Body of pancreas (tissue), 4 donors: ENCODE results near the gene LUC7L. TPM values are rescaled to one million over a fixed set of nuclear protein-coding genes. Genes with fewer than 3 reads are reported as not detected.
A peak's percentile ranks its signal among the peaks of the same experiment; 100 is the strongest.

Experiments used
- ATAC-seq: fragments of 150-250 bp; one replicate; pipeline ENCODE4 v1.9.1; 2016
- DNase-seq, 4 donors: peaks; one replicate each; pipeline ENCODE4 v3.0.0-alpha.2; 2019
- H3K27ac ChIP-seq, 4 donors: fragments of 200-600 bp; sonication (generic); 1 replicate in 3 of 4; 2 replicates in 1 of 4; pipeline versions ENCODE4 v1.5.1 to v1.6.1; 2016 to 2019; ENCODE audit warnings: mild to moderate bottlenecking in 1 of 4, mixed read lengths in 1 of 4, moderate library complexity in 1 of 4
- H3K27me3 ChIP-seq, 2 donors: fragments of 200-600 bp; sonication (generic); one replicate each; pipeline ENCODE4 v1.6.0; 2016; ENCODE audit warnings: mild to moderate bottlenecking in 1 of 2
- H3K36me3 ChIP-seq, 2 donors: fragments of 200-600 bp; sonication (generic); replicated peaks in 1 of 2; 2 replicates each; pipeline ENCODE4 v1.5.1; 2016; ENCODE audit warnings: low read depth in 2 of 2; ENCODE audit not compliant: insufficient read depth in 1 of 2
- H3K4me1 ChIP-seq: fragments of 200-600 bp; sonication (generic); one replicate; pipeline ENCODE4 v1.6.0; 2016
- H3K4me3 ChIP-seq, 2 donors: fragments of 200-600 bp; sonication (generic); 1 replicate in 1 of 2; 2 replicates in 1 of 2; pipeline ENCODE4 v1.5.1; 2016 to 2019
- H3K9me3 ChIP-seq, 3 donors: fragments of 200-600 bp; sonication (generic); 1 replicate in 2 of 3; 2 replicates in 1 of 3; pipeline ENCODE4 v1.5.1; 2016
- CTCF ChIP-seq, 7 experiments: fragments of 450-650 bp in 4 of 7; fragments of 200-600 bp in 3 of 7; sonication (generic) in 3 of 7; IDR thresholded peaks; one replicate each; pipeline ENCODE4 v1.5.1; 2016 to 2019; ENCODE audit warnings: antibody characterized with exemption in 7 of 7
- POLR2A ChIP-seq, 3 donors: fragments of 450-650 bp; IDR thresholded peaks; one replicate each; pipeline ENCODE4 v1.6.1; 2016; ENCODE audit warnings: antibody characterized with exemption in 3 of 3, mild to moderate bottlenecking in 2 of 3
- WGBS, 2 donors: methylation state at CpG; one replicate each; pipeline ENCODE4 v1.1.5; 2017; 5-methylcytosine and 5-hydroxymethylcytosine counted together
- intact Hi-C: fragments of 100-400 bp; cut with DNase I; formaldehyde crosslinking; loops from one replicate; pipeline ENCODE4 v1.15.1; 2023
- total RNA-seq, 2 donors: library from RNA; depleted of rRNA; stranded (reverse); fragments of >200 nt; gene quantifications; one replicate each; pipeline ENCODE4 v1.1.0, GENCODE V29; 2016

Gene LUC7L
- total RNA-seq, 2 donors from 2014 or later = 106 to 162 TPM

- ATAC-seq (no peak), DNase-seq (no peak)
- peaks cover 0 to 4% of the 10 kb centered on the region in 2 donors for H3K36me3 ChIP-seq
- H3K27ac ChIP-seq = no peak overlapping the region
- H3K4me1 ChIP-seq = peaks cover 11% of the 10 kb centered on the region
- H3K9me3 ChIP-seq = no peaks in the 10 kb centered on the region
- no peak for TF ChIP-seq CTCF (IDR thresholded peaks at IDR 0.05)
- no peak for TF ChIP-seq POLR2A (IDR thresholded peaks at IDR 0.05)
- H3K27me3 ChIP-seq = no peaks in the 10 kb centered on the region
- H3K4me3 ChIP-seq = no peak overlapping the region
- WGBS, 2 donors = 73 to 86% methylated on average over 30 of the region's 30 CpGs
- intact Hi-C loops = no loop called here
Observed at GRCh38 chr16:252366-253337, 23.4 kb upstream of the LUC7L start.

GRCh38 chr16:249431-249830 lies 20.2 kb upstream of the LUC7L start:
- no peak for DNase-seq

GRCh38 chr16:247027-247426 lies 17.8 kb upstream of the LUC7L start:
- H3K27me3 ChIP-seq = no peaks in the 10 kb centered on the region
- no peak overlapping the region for H3K27ac ChIP-seq
- H3K4me3 ChIP-seq = no peak overlapping the region
- no peaks in the 10 kb centered on the region for H3K36me3 ChIP-seq
- WGBS, 2 donors = 92 to 95% methylated on average over 12 of the region's 12 CpGs
- ATAC-seq = no peak
- no peak for DNase-seq
- H3K9me3 ChIP-seq = no peaks in the 10 kb centered on the region
- no peak for TF ChIP-seq CTCF (IDR thresholded peaks at IDR 0.05)
- no peak for TF ChIP-seq POLR2A (IDR thresholded peaks at IDR 0.05)
- intact Hi-C loops = no loop called here
- peaks cover 11% of the 10 kb centered on the region for H3K4me1 ChIP-seq

More at GRCh38 chr16:249431-249830, 20.2 kb upstream of the LUC7L start:
- ATAC-seq = no peak
- Histone ChIP-seq H3K36me3 (peaks cover 0 to 3% of the 10 kb centered on the region in 2 donors), H3K4me1 (peaks cover 11% of the 10 kb centered on the region), H3K27ac (peak overlapping the region in 1 of 4 donors; percentile 54), H3K27me3 (no peaks in the 10 kb centered on the region), H3K9me3 (no peaks in the 10 kb centered on the region), H3K4me3 (no peak overlapping the region)
- 82 to 85% methylated on average over 10 to 12 of the region's 12 CpGs for WGBS, 2 donors
- intact Hi-C loops = no loop called here
- TF ChIP-seq POLR2A (IDR thresholded peaks at IDR 0.05) = no peak

- no peak for TF ChIP-seq CTCF (IDR thresholded peaks at IDR 0.05)
- TF ChIP-seq POLR2A (IDR thresholded peaks at IDR 0.05) = no peak
- Histone ChIP-seq H3K27ac (no peak overlapping the region), H3K9me3 (no peaks in the 10 kb centered on the region), H3K4me1 (peaks cover 8% of the 10 kb centered on the region), H3K27me3 (no peaks in the 10 kb centered on the region), H3K4me3 (no peak overlapping the region), H3K36me3 (no peaks in the 10 kb centered on the region)
- DNase-seq (no peak), ATAC-seq (no peak)
- 94 to 95% methylated on average over 9 of the region's 9 CpGs for WGBS, 2 donors
- intact Hi-C loops = no loop called here
Observed at GRCh38 chr16:245105-245504, 15.9 kb upstream of the LUC7L start.

GRCh38 chr16:243348-243747 lies 14.1 kb upstream of the LUC7L start:
- ATAC-seq (no peak), DNase-seq (no peak)
- Histone ChIP-seq H3K4me1 (peaks cover 13% of the 10 kb centered on the region), H3K27ac (no peak overlapping the region), H3K4me3 (no peak overlapping the region), H3K36me3 (no peaks in the 10 kb centered on the region), H3K9me3 (no peaks in the 10 kb centered on the region), H3K27me3 (no peaks in the 10 kb centered on the region)
- no peak for TF ChIP-seq POLR2A (IDR thresholded peaks at IDR 0.05)
- no peak for TF ChIP-seq CTCF (IDR thresholded peaks at IDR 0.05)
- WGBS, 2 donors = 58 to 64% methylated on average over 4 of the region's 4 CpGs
- intact Hi-C loops = no loop called here
